ENCODE results near the gene CLIC4. TPM values are rescaled to one million over a fixed set of nuclear protein-coding genes. Genes with fewer than 3 reads are reported as not detected.

The CLIC4 gene
- total and polyA plus RNA-seq, 2 of the 8 experiments (the other 6 are each of a cell fraction or from before 2014, with no cell fraction given): 77.5 to 293 TPM

DNA sequence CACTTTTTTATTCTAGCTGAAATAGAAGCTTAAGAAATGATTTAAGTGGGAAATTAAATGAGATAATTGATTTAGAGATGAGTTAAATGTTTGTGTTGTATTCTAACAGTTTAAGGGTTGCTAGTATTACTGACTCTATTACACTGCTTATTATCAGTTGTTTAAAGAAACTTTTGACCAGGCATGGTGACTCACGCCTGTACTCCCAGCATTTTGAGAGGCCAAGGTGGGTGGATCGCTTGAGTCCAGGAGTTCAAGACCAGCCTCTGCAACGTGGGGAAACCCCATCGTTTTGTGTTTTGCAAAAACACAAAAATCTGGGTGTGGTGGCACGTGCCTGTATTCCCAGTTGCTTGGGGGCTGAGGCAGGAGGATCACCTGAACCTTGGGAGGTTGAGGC is 14.2 kb downstream of the CLIC4 start:
- WGBS, 2 experiments (ENCODE audit: extremely low coverage in 1 of 2, insufficient coverage in 1 of 2, insufficient read length in 1 of 2, insufficient replicate concordance in 2 of 2, low coverage in 1 of 2, low lambda C conversion rate in 2 of 2, missing lambda C conversion rate in 1 of 2): 88% methylated on average over 5 of the region's 5 CpGs; no CpG with 5 or more reads in 1 of the 2 experiments
- POLR2A ChIA-PET (ENCODE audit: partially characterized antibody): no interaction called here
- Histone ChIP-seq H3K27me3 (replicated peaks in 1 of 4; ENCODE audit: control insufficient read depth in 3 of 4, extremely low read depth in 1 of 4, insufficient read depth in 3 of 4, low read length in 3 of 4) (no peaks in the 10 kb centered on the region), H2BK120ac (replicated peaks; ENCODE audit: low read depth, low read length) (no peak overlapping the region), H4K91ac (replicated peaks; ENCODE audit: insufficient read length, low read length) (no peak overlapping the region), H3K36me3 (ENCODE audit: control insufficient read depth in 2 of 4, insufficient read depth in 4 of 4, low read length in 3 of 4) (peaks cover 0 to 3% (median 0%) of the 10 kb centered on the region in 4 experiments; a peak in 1 of 8 replicates), H2BK12ac (ENCODE audit: low read depth, low read length) (no peak overlapping the region), H3K79me2 (ENCODE audit: control insufficient read depth in 1 of 2, insufficient read depth in 2 of 2, low read length in 2 of 2) (peaks cover 23 to 96% of the 10 kb centered on the region in 2 experiments), H3K18ac (ENCODE audit: extremely low read depth, low read length) (no peak overlapping the region), H2AFZ (ENCODE audit: low read length) (no peak overlapping the region), H3K23me2 (ENCODE audit: low read depth, low read length) (no peaks in the 10 kb centered on the region), H3K14ac (ENCODE audit: insufficient read length) (no peak overlapping the region), H3K9ac (replicated peaks in 1 of 4; ENCODE audit: extremely low read depth in 1 of 4, low read depth in 3 of 4, low read length in 3 of 4) (no peak overlapping the region), H3K4me3 (ENCODE audit: extremely low read depth in 1 of 4, insufficient read depth in 2 of 4, low read depth in 3 of 4, low read length in 4 of 4) (no peak overlapping the region), H4K5ac (ENCODE audit: insufficient read length, low read depth, low read length) (no peak overlapping the region), H3K4ac (replicated peaks; ENCODE audit: insufficient read length, low read depth, low read length) (no peak overlapping the region), H4K8ac (ENCODE audit: extremely low read depth, insufficient read depth, low read length) (no peak overlapping the region; the same call in 1 of the 2 replicates), H3K4me2 (ENCODE audit: insufficient read depth in 1 of 2, low read depth in 2 of 2, low read length in 2 of 2) (no peak overlapping the region), H4K20me1 (replicated peaks in 1 of 2; ENCODE audit: control insufficient read depth in 1 of 2, insufficient read depth in 2 of 2, low read length in 2 of 2) (peaks cover 13 to 22% of the 10 kb centered on the region in 2 experiments), H2BK20ac (ENCODE audit: low read length) (no peak overlapping the region), H3K79me1 (ENCODE audit: low read depth, low read length) (peaks cover 9% of the 10 kb centered on the region), H3K23ac (ENCODE audit: insufficient read length) (no peak overlapping the region), H3K9me3 (ENCODE audit: insufficient read depth in 2 of 2, low read depth in 1 of 2, low read length in 1 of 2) (no peaks in the 10 kb centered on the region), H3K27ac (ENCODE audit: low read depth, low read length) (no peak overlapping the region), H2AK5ac (ENCODE audit: low read depth, low read length) (no peak overlapping the region), H3K4me1 (replicated peaks in 1 of 4; ENCODE audit: control insufficient read depth in 3 of 4, insufficient read depth in 4 of 4, low read length in 3 of 4) (peaks cover 0 to 7% (median 3%) of the 10 kb centered on the region in 4 experiments; a peak in 3 of 7 replicates), H2BK5ac (ENCODE audit: low read depth, low read length) (no peak overlapping the region), H2BK15ac (ENCODE audit: low read length) (no peak overlapping the region), H3K56ac (replicated peaks; ENCODE audit: insufficient read length, low read depth, low read length) (no peak overlapping the region)
- FAIRE-seq: no peak
- no peak for TF ChIP-seq JUN (IDR thresholded peaks at IDR 0.05; ENCODE audit: low read depth, low read length)
- no peak for TF ChIP-seq FOSL1 (IDR thresholded peaks at IDR 0.05; ENCODE audit: insufficient read depth, low read depth, low read length)
- no peak for TF ChIP-seq SIX5 (IDR thresholded peaks at IDR 0.05; ENCODE audit: low read depth, low read length)
- TF ChIP-seq TEAD4 (IDR thresholded peaks at IDR 0.05; ENCODE audit: low read depth, low read length): no peak
- no peak for TF ChIP-seq EGR1 (IDR thresholded peaks at IDR 0.05; ENCODE audit: borderline replicate concordance, low read depth, low read length)
- CTCF ChIA-PET (ENCODE audit: partially characterized antibody): interaction anchor here (1.0 kb wide), 1 partner anchor 13 kb away, joined by 3 read pairs; no protein-coding TSS in a partner anchor
- DNase-seq (ENCODE audit: low read depth in 1 of 2, low spot score in 2 of 2): peak in 1 of 2 experiments; percentile 24
